OCI-M2 (cell line): Measurements from ENCODE around the gene IFT20.

Experiments
- DNase-seq: peaks from one replicate; lab custom pipeline; 2025; ENCODE audit not compliant: unreplicated experiment; lab: John Stamatoyannopoulos, UW

The IFT20 gene

GRCh38 chr17:28335201-28335958 lies at the start of gene IFT20, which contains the start of gene TNFAIP1:
IFT20 (minus strand) TSS chr17:28335472; CDS start chr17:28331985, 3,487 bp downstream.
TNFAIP1 (plus strand) TSS chr17:28335761; CDS start chr17:28339522, 3,761 bp downstream.
- peak; percentile 76 for DNase-seq

GRCh38 chr17:28385037-28385400 lies 49.7 kb upstream of the IFT20 start:
- no peak for DNase-seq

- DNase-seq, result no peak
Observed at GRCh38 chr17:28384281-28385036, 49.2 kb upstream of the IFT20 start.

- no peak for DNase-seq
Observed at GRCh38 chr17:28381141-28381825, 46.0 kb upstream of the IFT20 start.

- no peak for DNase-seq
Observed at GRCh38 chr17:28379814-28380801, 44.8 kb upstream of the IFT20 start.

GRCh38 chr17:28372945-28373274 lies 37.6 kb upstream of the IFT20 start:
- DNase-seq, result no peak

- DNase-seq, result no peak
Observed at GRCh38 chr17:28372203-28372944, 37.1 kb upstream of the IFT20 start.

- no peak for DNase-seq
Observed at GRCh38 chr17:28371245-28372202, 36.3 kb upstream of the IFT20 start, which contains the start of gene SARM1. SARM1 (plus strand) TSS chr17:28371694; CDS start chr17:28372033, 339 bp downstream.

GRCh38 chr17:28370744-28371103 lies 35.5 kb upstream of the IFT20 start:
- DNase-seq, result no peak

- DNase-seq, result no peak
Observed at GRCh38 chr17:28370035-28370743, 34.9 kb upstream of the IFT20 start, which contains the start of gene VTN. VTN (minus strand) TSS chr17:28370307; CDS start chr17:28370203, 104 bp downstream.

- DNase-seq, result no peak
Observed at GRCh38 chr17:28369684-28370034, 34.4 kb upstream of the IFT20 start.

GRCh38 chr17:28368915-28369683 lies 33.8 kb upstream of the IFT20 start:
- no peak for DNase-seq

GRCh38 chr17:28368306-28368831 lies 33.1 kb upstream of the IFT20 start:
- DNase-seq, result no peak

GRCh38 chr17:28367641-28368305 lies 32.5 kb upstream of the IFT20 start:
- no peak for DNase-seq

GRCh38 chr17:28366605-28367004 lies 31.3 kb upstream of the IFT20 start:
- no peak for DNase-seq

- no peak for DNase-seq
Observed at GRCh38 chr17:28365487-28365886, 30.2 kb upstream of the IFT20 start.
